ENCODE measurements around the gene EXD1. TPM values are rescaled to one million over a fixed set of nuclear protein-coding genes. Genes with fewer than 3 reads are reported as not detected.

Gene EXD1
- total RNA-seq, 1 donor from 2014 or later = 0.41 TPM

DNA sequence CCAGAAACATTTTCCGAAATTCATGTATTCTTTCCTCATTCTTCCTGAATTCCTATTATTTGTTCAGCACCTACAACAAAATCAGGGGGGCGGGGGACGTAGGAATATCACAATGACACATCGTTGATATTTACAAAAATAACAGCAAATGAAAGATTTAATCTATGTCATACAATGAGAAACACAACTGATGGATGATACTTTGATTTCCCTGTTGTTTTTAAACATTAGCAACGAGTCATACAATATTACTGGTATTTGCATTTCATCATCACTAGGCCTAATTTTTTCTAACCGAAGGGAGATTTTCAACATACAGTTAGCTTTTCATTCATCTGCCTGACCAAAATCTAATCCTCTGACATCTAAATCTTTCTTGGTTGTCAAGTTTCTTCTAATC is 69.2 kb downstream of the EXD1 start:
- TF ChIP-seq CTCF (IDR thresholded peaks at IDR 0.05) (no peak), EZH2phosphoT487 (IDR thresholded peaks at IDR 0.05) (no peak), EZH2 (IDR thresholded peaks at IDR 0.05) (no peak)
- Histone ChIP-seq H3K9ac (no peak overlapping the region), H3K79me2 (ENCODE audit: low read depth) (no peaks in the 10 kb centered on the region), H3K9me3 (ENCODE audit: low read depth) (no peaks in the 10 kb centered on the region), H3K4me3 (no peak overlapping the region), H2AFZ (replicated peaks) (no peak overlapping the region), H3K27me3 (no peaks in the 10 kb centered on the region), H3F3A (ENCODE audit: low read depth) (no peaks in the 10 kb centered on the region), H3K36me3 (no peaks in the 10 kb centered on the region), H3K4me1 (no peaks in the 10 kb centered on the region), H3K4me2 (no peak overlapping the region), H3K27ac (no peak overlapping the region), H4K20me1 (ENCODE audit: low read depth) (no peaks in the 10 kb centered on the region)
- DNase-seq (ENCODE audit: low spot score) = no peak
- H3K27me3 Mint-ChIP-seq (ENCODE audit: insufficient read depth, low read depth) = peaks cover 4% of the 10 kb centered on the region
- no peak overlapping the region for H3K27ac Mint-ChIP-seq
- H3K4me3 Mint-ChIP-seq = no peak overlapping the region
- no peaks in the 10 kb centered on the region for H3K9me3 Mint-ChIP-seq
- H3K36me3 Mint-ChIP-seq = no peaks in the 10 kb centered on the region
- no peaks in the 10 kb centered on the region for H3K4me1 Mint-ChIP-seq

- H3K27me3 ChIP-seq = no peaks in the 10 kb centered on the region
- H2AFZ ChIP-seq (replicated peaks) = no peak overlapping the region
- no peak overlapping the region for H3K4me3 ChIP-seq
- Mint-ChIP-seq H3K4me3 (no peak overlapping the region), H3K4me1 (no peaks in the 10 kb centered on the region), H3K27ac (no peak overlapping the region), H3K36me3 (no peaks in the 10 kb centered on the region), H3K9me3 (no peaks in the 10 kb centered on the region), H3K27me3 (ENCODE audit: insufficient read depth, low read depth) (peaks cover 4% of the 10 kb centered on the region)
- H3K9me3 ChIP-seq (ENCODE audit: low read depth) = no peaks in the 10 kb centered on the region
- no peaks in the 10 kb centered on the region for H3K4me1 ChIP-seq
- DNase-seq (ENCODE audit: low spot score) = no peak
- no peaks in the 10 kb centered on the region for H4K20me1 ChIP-seq (ENCODE audit: low read depth)
- H3K79me2 ChIP-seq (ENCODE audit: low read depth) = no peaks in the 10 kb centered on the region
- no peak overlapping the region for H3K4me2 ChIP-seq
- no peaks in the 10 kb centered on the region for H3F3A ChIP-seq (ENCODE audit: low read depth)
- TF ChIP-seq EZH2 (IDR thresholded peaks at IDR 0.05) (no peak), CTCF (IDR thresholded peaks at IDR 0.05) (no peak), EZH2phosphoT487 (IDR thresholded peaks at IDR 0.05) (no peak)
- no peak overlapping the region for H3K27ac ChIP-seq
- no peaks in the 10 kb centered on the region for H3K36me3 ChIP-seq
- no peak overlapping the region for H3K9ac ChIP-seq
Observed at GRCh38 chr15:41160639-41161315, 69.8 kb downstream of the EXD1 start.

DNA sequence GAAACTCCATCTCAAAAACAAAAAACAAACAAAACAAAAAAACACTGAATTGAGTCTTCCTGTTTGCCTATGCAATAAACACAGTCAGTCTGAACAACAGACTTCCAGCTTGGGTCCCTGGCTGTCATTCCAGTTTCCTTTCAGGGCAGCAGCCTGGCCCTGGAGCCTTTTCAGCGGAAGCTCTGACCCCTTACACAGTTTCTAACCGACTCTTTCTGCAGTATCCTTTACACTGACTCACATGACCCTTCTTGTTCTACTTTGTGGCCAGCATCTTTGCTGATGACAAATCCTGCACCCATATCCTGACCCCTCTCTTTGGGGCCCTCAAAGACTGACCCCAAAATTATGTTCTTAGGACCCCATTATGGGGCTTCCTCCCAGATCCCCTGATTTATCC is 76.1 kb downstream of the EXD1 start:
- Mint-ChIP-seq H3K4me3 (no peak overlapping the region), H3K9me3 (peaks cover 5% of the 10 kb centered on the region), H3K36me3 (no peaks in the 10 kb centered on the region), H3K4me1 (no peaks in the 10 kb centered on the region), H3K27me3 (ENCODE audit: insufficient read depth, low read depth) (peaks cover 2% of the 10 kb centered on the region), H3K27ac (no peak overlapping the region)
- Histone ChIP-seq H2AFZ (replicated peaks) (no peak overlapping the region), H3K4me2 (no peak overlapping the region), H3K36me3 (no peaks in the 10 kb centered on the region), H3K4me3 (no peak overlapping the region), H3K27ac (no peak overlapping the region), H3K79me2 (ENCODE audit: low read depth) (no peaks in the 10 kb centered on the region), H3K27me3 (no peaks in the 10 kb centered on the region), H3K9me3 (ENCODE audit: low read depth) (no peaks in the 10 kb centered on the region), H3K4me1 (no peaks in the 10 kb centered on the region), H3F3A (ENCODE audit: low read depth) (no peaks in the 10 kb centered on the region), H3K9ac (no peak overlapping the region), H4K20me1 (ENCODE audit: low read depth) (no peaks in the 10 kb centered on the region)
- no peak for DNase-seq (ENCODE audit: low spot score)
- no peak for TF ChIP-seq EZH2 (IDR thresholded peaks at IDR 0.05)
- no peak for TF ChIP-seq CTCF (IDR thresholded peaks at IDR 0.05)
- no peak for TF ChIP-seq EZH2phosphoT487 (IDR thresholded peaks at IDR 0.05)
